Measurements from ENCODE around the gene ZNF544. TPM values are rescaled to one million over a fixed set of nuclear protein-coding genes. Genes with fewer than 3 reads are reported as not detected.
A peak's percentile ranks its signal among the peaks of the same experiment; 100 is the strongest.
"Not testable (repeated sequence)": the region's sequence is repeated elsewhere in the genome, so short reads cannot be mapped to it uniquely, and the experiment has no call there.

The ZNF544 gene
- polyA plus RNA-seq, 1 experiment = 26.4 TPM

GRCh38 chr19:58307736-58308135, 79.0 kb downstream of the ZNF544 start:
- ChIA-PET CTCF (no interaction called here), POLR2A (no interaction called here)
- H3K9me3 ChIP-seq (ENCODE audit: control insufficient read depth, insufficient read depth, low read length) = peaks cover 3% of the 10 kb centered on the region; the same call in 1 of the 2 replicates

DNA sequence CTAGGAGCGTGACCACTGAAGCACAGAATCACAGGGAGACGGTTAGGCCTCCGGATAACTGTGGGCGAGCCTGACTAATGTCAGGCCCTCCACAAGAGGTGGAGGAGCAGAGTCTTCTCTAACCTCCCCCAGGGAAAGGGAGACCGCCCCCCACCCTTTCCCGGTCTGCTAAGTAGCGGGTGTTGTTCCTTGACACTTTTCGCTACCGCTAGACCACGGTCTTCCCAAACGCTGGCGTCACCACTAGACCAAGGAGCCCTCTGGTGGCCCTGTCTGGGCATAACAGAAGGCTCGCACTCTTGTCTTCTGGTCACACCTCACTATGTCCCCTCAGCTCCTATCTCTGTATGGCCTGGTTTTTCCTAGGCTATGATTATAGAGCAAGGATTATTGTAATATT, 82.0 kb downstream of the ZNF544 start:
- H3K27me3 ChIP-seq (ENCODE audit: control insufficient read depth, insufficient read depth, low read length); H3K9me3 ChIP-seq (ENCODE audit: control insufficient read depth, insufficient read depth, low read length); H3K4me3 ChIP-seq (ENCODE audit: low read depth, low read length); CTCF ChIA-PET; H3K27ac ChIP-seq (ENCODE audit: low read depth, low read length); POLR2A ChIA-PET; DNase-seq (ENCODE audit: low read depth, low spot score): not testable (repeated sequence)
- peak; percentile 9; the same call in 1 of the 2 replicates for TF ChIP-seq CTCF (IDR thresholded peaks at IDR 0.05; ENCODE audit: low read depth, low read length)

More at GRCh38 chr19:58307736-58308135, 79.0 kb downstream of the ZNF544 start:
- TF ChIP-seq CTCF (IDR thresholded peaks at IDR 0.05; ENCODE audit: low read depth, low read length) = no peak
- Histone ChIP-seq H3K4me3 (ENCODE audit: low read depth, low read length) (no peak overlapping the region), H3K27ac (ENCODE audit: low read depth, low read length) (no peak overlapping the region), H3K27me3 (ENCODE audit: control insufficient read depth, insufficient read depth, low read length) (no peaks in the 10 kb centered on the region)
- no peak for DNase-seq (ENCODE audit: low read depth, low spot score)

DNA sequence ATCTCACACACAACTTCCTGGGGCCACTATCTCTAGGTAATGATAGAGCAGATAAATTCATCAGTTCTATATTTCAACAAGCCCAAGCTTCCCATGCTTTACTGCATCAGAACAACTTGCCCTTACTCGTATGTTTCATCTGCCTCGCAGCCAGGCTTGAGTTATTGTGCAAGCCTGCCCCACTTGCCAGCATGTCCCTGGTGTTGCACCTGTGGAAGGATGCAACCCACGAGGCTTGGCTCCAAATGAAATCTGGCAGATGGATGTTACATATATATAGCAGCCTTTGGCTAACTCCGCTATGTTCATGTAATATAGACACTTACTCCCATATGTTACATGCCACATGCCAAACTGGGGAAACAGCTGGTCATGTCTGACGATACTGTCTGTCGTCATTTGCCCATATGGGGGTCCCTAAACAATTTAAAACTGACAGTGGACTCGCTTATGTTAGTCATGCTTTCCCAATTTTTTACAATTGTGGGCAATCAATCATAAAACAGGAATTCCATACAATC, 82.7 kb downstream of the ZNF544 start:
- TF ChIP-seq CTCF (IDR thresholded peaks at IDR 0.05; ENCODE audit: low read depth, low read length) = no peak
- H3K27me3 ChIP-seq (ENCODE audit: control insufficient read depth, insufficient read depth, low read length) = no peaks in the 10 kb centered on the region
- H3K9me3 ChIP-seq (ENCODE audit: control insufficient read depth, insufficient read depth, low read length) = no peaks in the 10 kb centered on the region; the same call in 1 of the 2 replicates
- POLR2A ChIA-PET = no interaction called here
- H3K4me3 ChIP-seq (ENCODE audit: low read depth, low read length) = no peak overlapping the region
- no peak overlapping the region for H3K27ac ChIP-seq (ENCODE audit: low read depth, low read length)
- CTCF ChIA-PET = no interaction called here
- DNase-seq (ENCODE audit: low read depth, low spot score) = no peak

Other genes with a start within 250 kb of the ZNF544 start
- gene ZNF606, start 226.1 kb upstream of the ZNF544 start, polyA plus RNA-seq (2011; rRNA removed) = 4.9 TPM in 2 replicates
- not detected in 2 replicates for gene ZSCAN1, start 194.9 kb upstream of the ZNF544 start, polyA plus RNA-seq (2011; rRNA removed)
- 6.4 and 6.6 TPM in 2 replicates for gene ZNF135, start 169.6 kb upstream of the ZNF544 start, polyA plus RNA-seq (2011; rRNA removed)
- 12.7 and 15.2 TPM in 2 replicates for gene ZSCAN18, start 130.7 kb upstream of the ZNF544 start, polyA plus RNA-seq (2011; rRNA removed)
- gene ZNF329, start 78.1 kb upstream of the ZNF544 start, polyA plus RNA-seq (2011; rRNA removed) = 9.5 and 10.2 TPM in 2 replicates
- gene ZNF274, start 45.9 kb upstream of the ZNF544 start, polyA plus RNA-seq (2011; rRNA removed) = 13.0 and 13.2 TPM in 2 replicates
- 3.2 and 3.5 TPM in 2 replicates for gene ZNF8, start 50.0 kb downstream of the ZNF544 start, polyA plus RNA-seq (2011; rRNA removed)
- 41.9 and 44.5 TPM in 2 replicates for gene ERVK3-1, start 76.5 kb downstream of the ZNF544 start, polyA plus RNA-seq (2011; rRNA removed)
- gene ZSCAN22, start 98.1 kb downstream of the ZNF544 start, polyA plus RNA-seq (2011; rRNA removed) = 2.6 and 2.7 TPM in 2 replicates
- gene A1BG, start 124.6 kb downstream of the ZNF544 start, polyA plus RNA-seq (2011; rRNA removed) = 7.5 and 13.2 TPM in 2 replicates
- gene ZNF497, start 133.8 kb downstream of the ZNF544 start, polyA plus RNA-seq (2011; rRNA removed) = 0.06 TPM in 2 replicates
- 0.33 and 0.37 TPM in 2 replicates for gene ZNF837, start 152.1 kb downstream of the ZNF544 start, polyA plus RNA-seq (2011; rRNA removed)
- 1,927 and 2,646 TPM in 2 replicates for gene RPS5, start 158.4 kb downstream of the ZNF544 start, polyA plus RNA-seq (2011; rRNA removed)
- not detected in 2 replicates for gene RNF225, start 166.7 kb downstream of the ZNF544 start, polyA plus RNA-seq (2011; rRNA removed)
- 11.9 and 14.3 TPM in 2 replicates for gene ZNF584, start 179.7 kb downstream of the ZNF544 start, polyA plus RNA-seq (2011; rRNA removed)
- 4.6 and 4.8 TPM in 2 replicates for gene ZNF132, start 211.2 kb downstream of the ZNF544 start, polyA plus RNA-seq (2011; rRNA removed)
- gene ZNF324B, start 222.7 kb downstream of the ZNF544 start, polyA plus RNA-seq (2011; rRNA removed) = 1.8 and 2.3 TPM in 2 replicates
- 4.4 and 4.6 TPM in 2 replicates for gene ZNF324, start 238.2 kb downstream of the ZNF544 start, polyA plus RNA-seq (2011; rRNA removed)
- 3.7 and 5.2 TPM in 2 replicates for gene ZNF446, start 247.4 kb downstream of the ZNF544 start, polyA plus RNA-seq (2011; rRNA removed)

Measured in AG04450 (cell line).